Measurements from ENCODE around the gene WDR81.

DNA sequence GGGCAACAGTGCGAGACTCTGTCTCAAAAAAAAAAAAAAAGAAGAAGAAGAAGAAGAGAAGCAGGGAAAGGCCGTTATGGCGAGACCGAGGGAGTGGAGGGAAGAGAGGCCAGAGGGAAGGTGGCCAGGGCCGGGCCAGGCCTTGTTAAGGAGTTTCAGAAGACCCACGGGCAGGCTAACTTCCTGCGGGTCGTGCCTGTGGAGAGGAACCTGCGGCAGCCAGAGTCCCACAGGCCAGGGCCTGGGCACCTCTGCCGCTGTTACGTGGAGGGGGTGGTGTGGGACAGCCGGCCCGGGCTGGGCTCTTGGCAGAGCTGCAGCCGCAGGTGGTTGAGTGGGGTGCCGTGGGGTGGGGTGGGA lies 5.4 kb downstream of the WDR81 start:
- TF ChIP-seq, protein P1, sequence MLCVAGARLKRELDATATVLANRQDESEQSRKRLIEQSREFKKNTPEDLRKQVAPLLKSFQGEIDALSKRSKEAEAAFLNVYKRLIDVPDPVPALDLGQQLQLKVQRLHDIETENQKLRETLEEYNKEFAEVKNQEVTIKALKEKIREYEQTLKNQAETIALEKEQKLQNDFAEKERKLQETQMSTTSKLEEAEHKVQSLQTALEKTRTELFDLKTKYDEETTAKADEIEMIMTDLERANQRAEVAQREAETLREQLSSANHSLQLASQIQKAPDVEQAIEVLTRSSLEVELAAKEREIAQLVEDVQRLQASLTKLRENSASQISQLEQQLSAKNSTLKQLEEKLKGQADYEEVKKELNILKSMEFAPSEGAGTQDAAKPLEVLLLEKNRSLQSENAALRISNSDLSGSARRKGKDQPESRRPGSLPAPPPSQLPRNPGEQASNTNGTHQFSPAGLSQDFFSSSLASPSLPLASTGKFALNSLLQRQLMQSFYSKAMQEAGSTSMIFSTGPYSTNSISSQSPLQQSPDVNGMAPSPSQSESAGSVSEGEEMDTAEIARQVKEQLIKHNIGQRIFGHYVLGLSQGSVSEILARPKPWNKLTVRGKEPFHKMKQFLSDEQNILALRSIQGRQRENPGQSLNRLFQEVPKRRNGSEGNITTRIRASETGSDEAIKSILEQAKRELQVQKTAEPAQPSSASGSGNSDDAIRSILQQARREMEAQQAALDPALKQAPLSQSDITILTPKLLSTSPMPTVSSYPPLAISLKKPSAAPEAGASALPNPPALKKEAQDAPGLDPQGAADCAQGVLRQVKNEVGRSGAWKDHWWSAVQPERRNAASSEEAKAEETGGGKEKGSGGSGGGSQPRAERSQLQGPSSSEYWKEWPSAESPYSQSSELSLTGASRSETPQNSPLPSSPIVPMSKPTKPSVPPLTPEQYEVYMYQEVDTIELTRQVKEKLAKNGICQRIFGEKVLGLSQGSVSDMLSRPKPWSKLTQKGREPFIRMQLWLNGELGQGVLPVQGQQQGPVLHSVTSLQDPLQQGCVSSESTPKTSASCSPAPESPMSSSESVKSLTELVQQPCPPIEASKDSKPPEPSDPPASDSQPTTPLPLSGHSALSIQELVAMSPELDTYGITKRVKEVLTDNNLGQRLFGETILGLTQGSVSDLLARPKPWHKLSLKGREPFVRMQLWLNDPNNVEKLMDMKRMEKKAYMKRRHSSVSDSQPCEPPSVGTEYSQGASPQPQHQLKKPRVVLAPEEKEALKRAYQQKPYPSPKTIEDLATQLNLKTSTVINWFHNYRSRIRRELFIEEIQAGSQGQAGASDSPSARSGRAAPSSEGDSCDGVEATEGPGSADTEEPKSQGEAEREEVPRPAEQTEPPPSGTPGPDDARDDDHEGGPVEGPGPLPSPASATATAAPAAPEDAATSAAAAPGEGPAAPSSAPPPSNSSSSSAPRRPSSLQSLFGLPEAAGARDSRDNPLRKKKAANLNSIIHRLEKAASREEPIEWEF (IDR thresholded peaks at IDR 0.05; ENCODE audit: insufficient replicate concordance, low read depth, low read length), result no peak
- TF ChIP-seq EZH2 (IDR thresholded peaks at IDR 0.05; ENCODE audit: borderline replicate concordance, control insufficient read depth, low read depth, low read length), result no peak
- TF ChIP-seq, protein P2, sequence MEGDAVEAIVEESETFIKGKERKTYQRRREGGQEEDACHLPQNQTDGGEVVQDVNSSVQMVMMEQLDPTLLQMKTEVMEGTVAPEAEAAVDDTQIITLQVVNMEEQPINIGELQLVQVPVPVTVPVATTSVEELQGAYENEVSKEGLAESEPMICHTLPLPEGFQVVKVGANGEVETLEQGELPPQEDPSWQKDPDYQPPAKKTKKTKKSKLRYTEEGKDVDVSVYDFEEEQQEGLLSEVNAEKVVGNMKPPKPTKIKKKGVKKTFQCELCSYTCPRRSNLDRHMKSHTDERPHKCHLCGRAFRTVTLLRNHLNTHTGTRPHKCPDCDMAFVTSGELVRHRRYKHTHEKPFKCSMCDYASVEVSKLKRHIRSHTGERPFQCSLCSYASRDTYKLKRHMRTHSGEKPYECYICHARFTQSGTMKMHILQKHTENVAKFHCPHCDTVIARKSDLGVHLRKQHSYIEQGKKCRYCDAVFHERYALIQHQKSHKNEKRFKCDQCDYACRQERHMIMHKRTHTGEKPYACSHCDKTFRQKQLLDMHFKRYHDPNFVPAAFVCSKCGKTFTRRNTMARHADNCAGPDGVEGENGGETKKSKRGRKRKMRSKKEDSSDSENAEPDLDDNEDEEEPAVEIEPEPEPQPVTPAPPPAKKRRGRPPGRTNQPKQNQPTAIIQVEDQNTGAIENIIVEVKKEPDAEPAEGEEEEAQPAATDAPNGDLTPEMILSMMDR (IDR thresholded peaks at IDR 0.05 in 2 of 3, conservative IDR thresholded peaks at IDR 0.05 in 1 of 3; ENCODE audit: control insufficient read depth in 2 of 3, extremely low read depth in 1 of 3, insufficient read depth in 1 of 3, low read depth in 3 of 3, low read length in 3 of 3), result no peak
- no peak for TF ChIP-seq GATAD2B (conservative IDR thresholded peaks at IDR 0.05; ENCODE audit: low read depth)
- no peak for TF ChIP-seq POLR2AphosphoS5 (IDR thresholded peaks at IDR 0.05; ENCODE audit: low read length)
- no peak for TF ChIP-seq NRF1 (conservative IDR thresholded peaks at IDR 0.05; ENCODE audit: low read depth, low read length)
- no peak for TF ChIP-seq YY1 (IDR thresholded peaks at IDR 0.05; ENCODE audit: low read depth, low read length)
- no peak for TF ChIP-seq POLR2A (IDR thresholded peaks at IDR 0.05; ENCODE audit: low read depth, low read length)
- TF ChIP-seq MYB (IDR thresholded peaks at IDR 0.05; ENCODE audit: borderline replicate concordance, low read depth, low read length), result no peak
- TF ChIP-seq MEF2A (IDR thresholded peaks at IDR 0.05; ENCODE audit: insufficient read depth, low read depth, low read length), result no peak

Data from GM12878 (cell line).